ENCODE measurements around the gene RNU6-9.

DNA sequence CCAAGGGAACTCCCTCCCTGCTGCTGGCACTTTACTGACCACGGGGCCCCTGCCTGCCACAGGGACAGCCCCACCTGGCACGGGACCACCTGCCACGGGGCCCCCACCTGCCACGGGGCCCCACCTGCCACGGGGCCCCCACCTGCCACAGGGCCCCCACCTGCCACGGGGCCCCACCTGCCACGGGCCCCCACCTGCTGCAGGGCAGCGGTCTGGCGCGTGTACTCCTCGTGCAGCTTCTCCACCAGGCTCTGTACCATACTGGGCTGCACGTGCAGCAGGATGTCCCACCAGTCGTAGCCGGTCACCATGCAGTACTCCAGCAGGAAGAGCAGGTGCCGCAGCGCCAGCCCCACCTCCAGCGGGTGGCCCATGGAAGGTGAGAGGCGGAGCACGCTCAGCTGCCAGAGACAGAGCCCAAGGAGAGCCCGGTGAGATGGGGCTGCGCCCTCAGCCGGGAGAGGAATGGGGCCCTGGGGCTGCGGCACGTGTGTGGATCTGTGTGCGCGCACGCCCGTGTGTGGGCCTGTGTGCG, 16.4 kb upstream of the RNU6-9 start:
- no peak for TF ChIP-seq CTCF (IDR thresholded peaks at IDR 0.05)
- TF ChIP-seq REST (IDR thresholded peaks at IDR 0.05; ENCODE audit: insufficient read depth in 1 of 2, low read depth in 2 of 2, low read length in 1 of 2) = no peak
